Measurements from ENCODE around the gene DCTN2. TPM values are rescaled to one million over a fixed set of nuclear protein-coding genes. Genes with fewer than 3 reads are reported as not detected.

DCTN2 gene
- total and polyA plus RNA-seq, 7 donors, result 118 to 204 (median 142) TPM

DNA sequence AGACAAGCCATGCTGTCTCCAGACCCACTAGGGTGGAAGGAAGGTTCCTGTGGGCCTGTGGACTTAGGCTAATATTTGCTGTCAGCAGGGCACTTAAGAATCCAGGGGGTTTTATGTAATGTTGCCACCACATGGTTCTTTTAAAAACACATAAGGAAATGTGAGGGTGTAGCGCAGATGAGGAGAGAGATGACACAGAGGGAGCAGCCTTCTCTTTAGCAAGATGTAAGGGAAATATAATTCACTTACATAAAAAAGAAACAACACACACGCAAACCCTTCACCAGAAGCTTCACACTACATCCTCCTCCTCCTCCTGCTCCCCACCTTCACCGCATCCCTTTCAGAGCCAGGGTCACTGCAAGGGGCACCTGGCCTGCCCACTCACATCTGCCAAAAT, 39.1 kb upstream of the DCTN2 start:
- no peaks in the 10 kb centered on the region for H3K9me3 ChIP-seq
- 84 to 86% methylated on average over 3 of the region's 3 CpGs for WGBS, 2 donors
- intact Hi-C loops (cut with DNase I), result no loop called here

DNA sequence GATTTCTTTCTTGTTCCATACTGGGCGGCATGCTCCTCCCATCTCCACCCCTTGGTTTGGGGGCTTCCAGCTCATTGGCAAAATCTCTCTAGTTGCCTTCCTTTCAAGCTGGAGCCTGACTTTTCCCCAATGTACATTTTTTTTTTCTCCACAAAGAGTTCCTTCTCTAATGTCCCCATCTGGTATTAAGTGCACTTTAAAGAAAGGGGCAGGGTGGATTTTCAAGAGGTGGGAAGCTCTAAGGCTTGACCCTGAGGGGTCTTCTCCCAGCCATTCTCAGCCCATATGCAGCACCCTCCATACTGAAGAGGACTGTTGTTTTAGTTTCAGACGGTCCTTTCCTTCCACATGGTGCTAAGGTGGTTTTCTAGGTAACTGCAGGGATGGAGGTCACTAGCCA, 38.2 kb upstream of the DCTN2 start:
- TF ChIP-seq, protein P1, sequence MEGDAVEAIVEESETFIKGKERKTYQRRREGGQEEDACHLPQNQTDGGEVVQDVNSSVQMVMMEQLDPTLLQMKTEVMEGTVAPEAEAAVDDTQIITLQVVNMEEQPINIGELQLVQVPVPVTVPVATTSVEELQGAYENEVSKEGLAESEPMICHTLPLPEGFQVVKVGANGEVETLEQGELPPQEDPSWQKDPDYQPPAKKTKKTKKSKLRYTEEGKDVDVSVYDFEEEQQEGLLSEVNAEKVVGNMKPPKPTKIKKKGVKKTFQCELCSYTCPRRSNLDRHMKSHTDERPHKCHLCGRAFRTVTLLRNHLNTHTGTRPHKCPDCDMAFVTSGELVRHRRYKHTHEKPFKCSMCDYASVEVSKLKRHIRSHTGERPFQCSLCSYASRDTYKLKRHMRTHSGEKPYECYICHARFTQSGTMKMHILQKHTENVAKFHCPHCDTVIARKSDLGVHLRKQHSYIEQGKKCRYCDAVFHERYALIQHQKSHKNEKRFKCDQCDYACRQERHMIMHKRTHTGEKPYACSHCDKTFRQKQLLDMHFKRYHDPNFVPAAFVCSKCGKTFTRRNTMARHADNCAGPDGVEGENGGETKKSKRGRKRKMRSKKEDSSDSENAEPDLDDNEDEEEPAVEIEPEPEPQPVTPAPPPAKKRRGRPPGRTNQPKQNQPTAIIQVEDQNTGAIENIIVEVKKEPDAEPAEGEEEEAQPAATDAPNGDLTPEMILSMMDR (IDR thresholded peaks at IDR 0.05), result no peak
- TF ChIP-seq EP300 (IDR thresholded peaks at IDR 0.05) (no peak), POLR2A (IDR thresholded peaks at IDR 0.05) (no peak), POLR2AphosphoS5 (IDR thresholded peaks at IDR 0.05) (no peak)
- Histone ChIP-seq H3K36me3 (no peaks in the 10 kb centered on the region), H3K27ac (no peak overlapping the region), H3K4me1 (peaks cover 0 to under 1% (median under 1%) of the 10 kb centered on the region in 4 donors), H3K27me3 (peaks cover 0 to 3% (median 0%) of the 10 kb centered on the region in 3 donors), H3K9me3 (no peaks in the 10 kb centered on the region), H3K4me3 (no peak overlapping the region)
- DNase-seq, result no peak
- intact Hi-C loops (cut with DNase I), result no loop called here
- 63 to 80% methylated on average over 2 of the region's 2 CpGs for WGBS, 2 donors

More for the DNA sequence above, 39.1 kb upstream of the DCTN2 start:
- TF ChIP-seq EP300 (IDR thresholded peaks at IDR 0.05) (no peak), POLR2AphosphoS5 (IDR thresholded peaks at IDR 0.05) (no peak), POLR2A (IDR thresholded peaks at IDR 0.05) (no peak)
- TF ChIP-seq, protein P1 (IDR thresholded peaks at IDR 0.05), result no peak
- DNase-seq, result no peak
- peaks cover 0 to 8% (median 6%) of the 10 kb centered on the region in 4 donors for H3K4me1 ChIP-seq
- H3K4me3 ChIP-seq, result no peak overlapping the region
- H3K36me3 ChIP-seq, result no peaks in the 10 kb centered on the region
- peaks cover 0 to 3% (median 0%) of the 10 kb centered on the region in 3 donors for H3K27me3 ChIP-seq
- H3K27ac ChIP-seq, result no peak overlapping the region

DNA sequence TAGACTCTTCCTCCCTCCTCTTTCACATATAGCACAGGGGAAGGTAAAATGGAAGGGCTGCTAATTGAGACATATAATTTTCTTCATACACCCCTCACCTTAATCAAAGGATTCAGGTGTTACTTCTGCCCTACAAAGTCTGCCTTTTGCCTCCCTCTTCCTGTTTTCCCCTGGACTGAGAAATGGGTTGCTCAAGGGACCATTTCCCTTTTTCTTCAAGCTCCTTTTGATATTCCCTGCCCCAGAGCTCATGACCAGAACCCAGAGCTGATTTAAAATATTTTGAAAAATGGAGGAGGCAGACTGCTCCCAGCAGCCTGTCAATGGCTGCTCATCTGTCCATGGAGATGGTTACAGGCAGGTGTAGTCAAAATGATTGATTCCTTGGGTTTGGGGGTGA, 37.7 kb upstream of the DCTN2 start:
- no peak for TF ChIP-seq POLR2A (IDR thresholded peaks at IDR 0.05)
- TF ChIP-seq POLR2AphosphoS5 (IDR thresholded peaks at IDR 0.05), result no peak
- TF ChIP-seq, protein P1 (IDR thresholded peaks at IDR 0.05), result no peak
- TF ChIP-seq EP300 (IDR thresholded peaks at IDR 0.05), result no peak
- H3K4me1 ChIP-seq, result no peaks in the 10 kb centered on the region
- H3K27me3 ChIP-seq, result peaks cover 0 to 3% (median 0%) of the 10 kb centered on the region in 3 donors
- no peak overlapping the region for H3K4me3 ChIP-seq
- no peak overlapping the region for H3K27ac ChIP-seq
- no peak for DNase-seq
- intact Hi-C loops (cut with DNase I), result loop anchor here (5.0 kb wide), 1 partner anchor 108 kb away; the partner anchor contains the start of gene OS9
- no peaks in the 10 kb centered on the region for H3K9me3 ChIP-seq
- no peaks in the 10 kb centered on the region for H3K36me3 ChIP-seq

- Histone ChIP-seq H3K9me3 (no peaks in the 10 kb centered on the region), H3K4me1 (no peaks in the 10 kb centered on the region), H3K27me3 (peaks cover 0 to 3% (median 0%) of the 10 kb centered on the region in 3 donors), H3K4me3 (no peak overlapping the region), H3K36me3 (no peaks in the 10 kb centered on the region), H3K27ac (no peak overlapping the region)
- TF ChIP-seq POLR2A (IDR thresholded peaks at IDR 0.05) (no peak), EP300 (IDR thresholded peaks at IDR 0.05) (no peak)
- TF ChIP-seq, protein P1 (IDR thresholded peaks at IDR 0.05), result no peak
- no peak for DNase-seq
- WGBS, 2 donors, result 96 to 99% methylated on average over 2 of the region's 2 CpGs
- intact Hi-C loops (cut with DNase I), result loop anchor here (5.0 kb wide), 1 partner anchor 108 kb away; the partner anchor contains the start of gene OS9
Measured at GRCh38 chr12:57584050-57584449, 37.1 kb upstream of the DCTN2 start.
